IPS-NIHi11 (cell line): ENCODE measurements around the gene RTN4RL1.
"Not testable (repeated sequence)": the region's sequence is repeated elsewhere in the genome, so short reads cannot be mapped to it uniquely, and the experiment has no call there.

Experiments used
- DNase-seq: peaks from one replicate; pipeline ENCODE4 v3.0.0; 2012; ENCODE audit warnings: mixed read lengths, low spot score

Gene RTN4RL1

GRCh38 chr17:1896243-1897104 lies 128.7 kb downstream of the RTN4RL1 start:
- no peak for DNase-seq

GRCh38 chr17:1895479-1895878 lies 129.7 kb downstream of the RTN4RL1 start:
- DNase-seq = not testable (repeated sequence)

GRCh38 chr17:1894753-1895339 lies 130.3 kb downstream of the RTN4RL1 start:
- no peak for DNase-seq

- no peak for DNase-seq
Observed at GRCh38 chr17:1890758-1891450, 134.2 kb downstream of the RTN4RL1 start.

- no peak for DNase-seq
Observed at GRCh38 chr17:1888741-1889140, 136.4 kb downstream of the RTN4RL1 start.
